WERI-Rb-1 (cell line): ENCODE data around the gene CERS5.

Experiments
- DNase-seq: peaks from one replicate; pipeline ENCODE4 v3.0.0-alpha.2; 2020
- H3K27ac ChIP-seq: fragments of 250-450 bp; sonication (Bioruptor Pico); 2 replicates; pipeline ENCODE4 v1.5.1; 2020; ENCODE audit warnings: mild to moderate bottlenecking, moderate library complexity
- H3K27me3 ChIP-seq: fragments of 250-450 bp; sonication (Bioruptor Pico); 2 replicates; pipeline ENCODE4 v1.5.1; 2021; ENCODE audit warnings: mild to moderate bottlenecking, low read depth, moderate library complexity; ENCODE audit not compliant: insufficient read depth, severe bottlenecking
- H3K36me3 ChIP-seq: fragments of 250-450 bp; sonication (Bioruptor Pico); 2 replicates; pipeline ENCODE4 v1.5.1; 2020; ENCODE audit warnings: mild to moderate bottlenecking, moderate library complexity
- H3K4me3 ChIP-seq: 2 replicates; pipeline ENCODE4 v1.5.1; 2011; ENCODE audit warnings: low read depth, mild to moderate bottlenecking, control low read depth, low read length
- H3K9me3 ChIP-seq: fragments of 250-450 bp; sonication (Bioruptor Pico); 2 replicates; pipeline ENCODE4 v1.5.1; 2021; ENCODE audit warnings: mild to moderate bottlenecking, moderate library complexity; ENCODE audit not compliant: severe bottlenecking
- CTCF ChIP-seq: IDR thresholded peaks from 2 replicates; pipeline ENCODE4 v1.5.1; 2011; ENCODE audit warnings: low read depth, mild to moderate bottlenecking, control low read depth, inconsistent platforms, low read length

CERS5 gene

GRCh38 chr12:50121641-50122040 is 45.5 kb downstream of the CERS5 start:
- no peaks in the 10 kb centered on the region for H3K9me3 ChIP-seq
- DNase-seq = no peak

DNA sequence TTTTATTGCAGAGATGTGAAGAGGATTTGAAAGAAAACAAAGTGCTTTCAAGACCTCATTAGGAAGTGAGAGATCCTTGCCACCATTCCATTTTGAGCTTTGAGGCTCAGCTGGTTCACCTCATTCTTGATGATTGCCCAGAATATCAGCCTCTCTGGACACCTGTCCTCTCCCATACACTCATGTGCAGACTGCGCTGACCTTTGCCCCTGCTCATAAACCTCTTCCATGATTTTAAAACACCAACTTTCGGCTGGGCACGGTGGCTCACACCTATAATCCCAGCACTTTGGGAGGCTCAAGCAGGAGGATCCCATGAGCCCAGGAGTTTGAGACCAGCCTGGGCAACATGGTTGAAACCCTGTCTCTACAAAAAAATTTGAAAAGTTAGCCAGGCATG is 46.2 kb downstream of the CERS5 start:
- TF ChIP-seq CTCF = no peak
- Histone ChIP-seq H3K27ac (peak overlapping the region; percentile 2), H3K36me3 (peaks cover 18% of the 10 kb centered on the region), H3K9me3 (no peaks in the 10 kb centered on the region), H3K4me3 (no peak overlapping the region), H3K27me3 (no peaks in the 10 kb centered on the region)
- peak; percentile 12 for DNase-seq

More at GRCh38 chr12:50121641-50122040, 45.5 kb downstream of the CERS5 start:
- H3K27ac ChIP-seq = no peak overlapping the region; the same call in 1 of the 2 replicates
- H3K36me3 ChIP-seq = peaks cover 21% of the 10 kb centered on the region
- no peak for TF ChIP-seq CTCF
- H3K27me3 ChIP-seq = no peaks in the 10 kb centered on the region
- H3K4me3 ChIP-seq = no peak overlapping the region

- DNase-seq = peak; percentile 88
- peaks cover 16% of the 10 kb centered on the region for H3K36me3 ChIP-seq
- H3K27me3 ChIP-seq = no peaks in the 10 kb centered on the region
Measured at GRCh38 chr12:50120521-50120920, 46.6 kb downstream of the CERS5 start.

GRCh38 chr12:50119387-50119786 is 47.8 kb downstream of the CERS5 start:
- peaks cover 15% of the 10 kb centered on the region for H3K36me3 ChIP-seq
- DNase-seq = no peak
- no peaks in the 10 kb centered on the region for H3K9me3 ChIP-seq
- H3K27me3 ChIP-seq = no peaks in the 10 kb centered on the region
- no peak overlapping the region; the same call in 1 of the 2 replicates for H3K27ac ChIP-seq
- no peak overlapping the region for H3K4me3 ChIP-seq
- TF ChIP-seq CTCF = no peak

More at GRCh38 chr12:50120521-50120920, 46.6 kb downstream of the CERS5 start:
- Histone ChIP-seq H3K27ac (peak overlapping the region; percentile 41), H3K9me3 (no peaks in the 10 kb centered on the region), H3K4me3 (no peak overlapping the region)
- no peak for TF ChIP-seq CTCF

GRCh38 chr12:50117057-50117622 is 50.0 kb downstream of the CERS5 start:
- no peak for DNase-seq
- no peak for TF ChIP-seq CTCF
- Histone ChIP-seq H3K36me3 (peaks cover 7% of the 10 kb centered on the region), H3K27ac (no peak overlapping the region), H3K9me3 (no peaks in the 10 kb centered on the region), H3K4me3 (no peak overlapping the region), H3K27me3 (no peaks in the 10 kb centered on the region)
